Measurements from ENCODE around the gene ADAMTS14.
A peak's percentile ranks its signal among the peaks of the same experiment; 100 is the strongest.
"Not testable (repeated sequence)": the region's sequence is repeated elsewhere in the genome, so short reads cannot be mapped to it uniquely, and the experiment has no call there.

ADAMTS14 gene

GRCh38 chr10:70672165-70673042 lies at the start of gene ADAMTS14:
TSS of gene ADAMTS14 (plus strand) at chr10:70672506. CDS start at chr10:70672803, 297 bp downstream.
- DNase-seq: no peak

- DNase-seq: no peak
These were observed 49.8 kb upstream of the ADAMTS14 start for GRCh38 chr10:70622541-70622940.

- no peak for DNase-seq
These were observed 49.1 kb upstream of the ADAMTS14 start for GRCh38 chr10:70622981-70623844.

- no peak for DNase-seq
These were observed 46.2 kb upstream of the ADAMTS14 start for GRCh38 chr10:70626056-70626455.

- DNase-seq: no peak
These were observed 43.0 kb upstream of the ADAMTS14 start for GRCh38 chr10:70629338-70629737.

- not testable (repeated sequence) for DNase-seq
These were observed 40.6 kb upstream of the ADAMTS14 start for GRCh38 chr10:70631735-70632134.

- DNase-seq: no peak
These were observed 38.3 kb upstream of the ADAMTS14 start for GRCh38 chr10:70634011-70634410.

GRCh38 chr10:70634515-70634914 lies 37.8 kb upstream of the ADAMTS14 start:
- DNase-seq: not testable (repeated sequence)

- DNase-seq: not testable (repeated sequence)
These were observed 32.5 kb upstream of the ADAMTS14 start for GRCh38 chr10:70639640-70640383.

GRCh38 chr10:70643272-70643671 lies 29.0 kb upstream of the ADAMTS14 start:
- DNase-seq: not testable (repeated sequence)

- DNase-seq: not testable (repeated sequence)
These were observed 27.3 kb upstream of the ADAMTS14 start for GRCh38 chr10:70644959-70645358.

- DNase-seq: no peak
These were observed 25.2 kb upstream of the ADAMTS14 start for GRCh38 chr10:70647086-70647485.

- no peak for DNase-seq
These were observed 23.9 kb upstream of the ADAMTS14 start for GRCh38 chr10:70648427-70648826.

- peak; percentile 35 for DNase-seq
These were observed 22.8 kb upstream of the ADAMTS14 start for GRCh38 chr10:70649526-70649925.

GRCh38 chr10:70650104-70650503 lies 22.2 kb upstream of the ADAMTS14 start:
- no peak for DNase-seq

- DNase-seq: no peak
These were observed 21.6 kb upstream of the ADAMTS14 start for GRCh38 chr10:70650718-70651117.

- no peak for DNase-seq
These were observed 20.6 kb upstream of the ADAMTS14 start for GRCh38 chr10:70651661-70652060.

GRCh38 chr10:70652761-70653657 lies 19.3 kb upstream of the ADAMTS14 start:
- DNase-seq: no peak

GRCh38 chr10:70655316-70655715 lies 17.0 kb upstream of the ADAMTS14 start:
- no peak for DNase-seq

- peak; percentile 87 for DNase-seq
These were observed 15.8 kb upstream of the ADAMTS14 start for GRCh38 chr10:70656489-70656888.

- no peak for DNase-seq
These were observed 15.3 kb upstream of the ADAMTS14 start for GRCh38 chr10:70657041-70657440.
